Stomach (tissue), 9 donors: ENCODE measurements around the gene CACNA1G. TPM values are rescaled to one million over a fixed set of nuclear protein-coding genes. Genes with fewer than 3 reads are reported as not detected.

Experiments
- DNase-seq, 2 donors: peaks; one replicate each; pipeline versions ENCODE4 v3.0.0 to v3.0.0-alpha.2; 2013 to 2019
- H3K27ac ChIP-seq, 5 donors: fragments of 200-600 bp in 4 of 5; sonication (generic) in 4 of 5; one replicate each; pipeline ENCODE4 v1.5.1; 2013 to 2019; ENCODE audit warnings: mild to moderate bottlenecking in 1 of 5, moderate library complexity in 1 of 5
- H3K27me3 ChIP-seq, 3 donors: fragments of 200-600 bp; sonication (generic); one replicate each; pipeline ENCODE4 v1.5.1; 2017 to 2019; ENCODE audit warnings: mixed run types in 1 of 3
- H3K36me3 ChIP-seq, 4 donors: fragments of 200-600 bp; sonication (generic); 1 replicate in 3 of 4; 2 replicates in 1 of 4; pipeline ENCODE4 v1.5.1; 2016 to 2019
- H3K4me1 ChIP-seq, 4 donors: fragments of 200-600 bp; sonication (generic); one replicate each; pipeline ENCODE4 v1.5.1; 2016 to 2019
- H3K4me3 ChIP-seq, 4 donors: fragments of 200-600 bp; sonication (generic) in 3 of 4; one replicate each; pipeline ENCODE4 v1.5.1; 2016 to 2019; ENCODE audit warnings: mild to moderate bottlenecking in 1 of 4
- H3K9me3 ChIP-seq, 4 donors: fragments of 200-600 bp; sonication (generic); one replicate each; pipeline ENCODE4 v1.5.1; 2016 to 2019
- CTCF ChIP-seq, 7 experiments: fragments of 450-650 bp in 4 of 7; fragments of 200-600 bp in 3 of 7; sonication (generic) in 3 of 7; IDR thresholded peaks; one replicate each; pipeline ENCODE4 v1.5.1; 2016 to 2019; ENCODE audit warnings: antibody characterized with exemption in 7 of 7, control low read depth in 2 of 7, mild to moderate bottlenecking in 1 of 7
- EP300 ChIP-seq: sonication (generic); formaldehyde crosslinking; IDR thresholded peaks from one replicate; pipeline ENCODE4 v1.6.1; 2017; ENCODE audit warnings: antibody characterized with exemption
- POLR2A ChIP-seq, 4 donors: fragments of 450-650 bp; IDR thresholded peaks; one replicate each; pipeline ENCODE4 v1.6.1; 2016; ENCODE audit warnings: antibody characterized with exemption in 4 of 4, control low read depth in 2 of 4, mild to moderate bottlenecking in 1 of 4, moderate library complexity in 1 of 4
- POLR2AphosphoS5 ChIP-seq, 3 donors: sonication (generic); formaldehyde crosslinking; IDR thresholded peaks; one replicate each; pipeline ENCODE4 v1.6.1; 2016; ENCODE audit warnings: antibody characterized with exemption in 3 of 3
- WGBS, 5 donors: extraction: QIAGEN DNeasy Blood & Tissue Kit in 3 of 5; methylation state at CpG; one replicate each; pipeline versions ENCODE4 v1.1.5 to v1.1.7; 2013 to 2018; 5-methylcytosine and 5-hydroxymethylcytosine counted together
- intact Hi-C: fragments of 100-400 bp; cut with DNase I; formaldehyde crosslinking; loops from one replicate; pipeline ENCODE4 v1.15.1; 2023; ENCODE audit warnings: low total_unique reads
- polyA plus RNA-seq, 3 donors: library from polyadenylated mRNA; stranded (reverse); fragments of 200-250 nt; gene quantifications; one replicate each; pipeline ENCODE4 v1.2.3, GENCODE V29; 2013
- total RNA-seq, 5 donors: library from RNA; depleted of rRNA; stranded (reverse); fragments of >200 nt; gene quantifications; one replicate each; pipeline versions ENCODE4 v1.1.0 to v1.2.3, GENCODE V29; 2014 to 2016
- donor health status: healthy with polysubstance abuse.
- donor health status: Bipolar disorder and iron deficiency.
- donor health status: healthy.

CACNA1G gene
- total and polyA plus RNA-seq, 8 donors: 0.06 to 3.7 (median 1.1) TPM; not detected in 4

DNA sequence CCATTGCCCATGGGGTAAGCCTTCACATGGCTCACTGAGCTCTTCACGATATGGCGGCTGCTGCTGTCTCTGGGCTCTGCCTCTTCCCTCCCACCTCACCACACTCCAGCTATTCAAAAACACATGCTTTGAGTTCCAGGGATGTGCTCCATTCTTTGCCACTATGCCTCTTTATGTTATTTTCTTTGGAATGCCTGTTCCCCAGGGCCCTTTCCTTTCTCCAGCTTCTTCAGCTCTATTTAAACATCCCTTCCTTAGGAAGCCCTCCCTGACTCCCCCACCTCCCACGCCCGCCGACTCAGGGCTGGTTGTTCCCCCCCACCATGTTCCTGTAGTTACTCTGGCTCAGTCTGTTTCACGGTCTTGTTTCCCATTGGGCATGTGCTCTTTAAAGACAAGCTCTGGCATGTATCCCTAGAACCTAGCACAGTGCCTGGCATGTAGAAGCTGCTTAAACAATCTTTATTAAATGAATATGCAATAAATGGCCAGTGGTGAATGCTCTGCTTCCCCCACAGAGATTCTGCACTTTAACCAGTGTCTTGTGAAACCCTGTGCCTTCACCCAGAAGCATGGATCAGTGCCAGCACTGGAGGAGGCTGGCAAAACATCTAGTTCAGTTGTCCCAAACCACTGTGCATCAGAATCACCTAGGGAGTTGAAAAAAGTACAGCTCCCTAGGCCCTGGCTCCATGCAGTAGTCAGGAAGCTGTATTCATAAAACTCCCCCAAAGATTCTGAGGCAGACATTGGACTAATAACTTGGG is 45.4 kb upstream of the CACNA1G start:
- DNase-seq: no peak
- Histone ChIP-seq H3K4me3 (no peak overlapping the region), H3K36me3 (no peaks in the 10 kb centered on the region), H3K27ac (no peak overlapping the region), H3K9me3 (no peaks in the 10 kb centered on the region), H3K27me3 (no peaks in the 10 kb centered on the region), H3K4me1 (peaks cover 0 to 29% (median 9%) of the 10 kb centered on the region in 4 donors)
- no peak for TF ChIP-seq POLR2AphosphoS5 (IDR thresholded peaks at IDR 0.05)
- no peak for TF ChIP-seq POLR2A (IDR thresholded peaks at IDR 0.05)
- no peak for TF ChIP-seq CTCF (IDR thresholded peaks at IDR 0.05)
- no peak for TF ChIP-seq EP300
- intact Hi-C loops: no loop called here
- WGBS, 5 donors: 75 to 90% (median 85%) methylated on average over 6 of the region's 6 CpGs

DNA sequence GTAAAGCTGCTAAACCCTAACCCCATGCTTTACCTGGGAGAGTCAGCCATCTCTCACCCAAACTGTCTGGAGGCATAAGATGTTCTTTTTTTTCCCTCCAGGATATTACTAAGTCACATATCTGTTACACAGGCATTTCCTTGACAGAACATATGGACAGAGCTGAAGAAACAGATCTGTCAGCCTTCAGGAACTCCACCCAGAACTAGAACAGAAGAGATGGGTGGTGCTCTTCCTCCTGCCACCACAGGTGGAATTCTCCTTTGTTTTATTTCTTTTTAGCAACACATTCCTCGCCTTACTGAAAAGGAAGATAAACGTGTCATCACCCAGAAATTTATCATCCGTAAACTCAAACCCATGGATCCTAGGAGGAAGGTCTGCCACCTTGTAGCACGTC is 43.5 kb upstream of the CACNA1G start:
- DNase-seq: no peak
- Histone ChIP-seq H3K9me3 (no peaks in the 10 kb centered on the region), H3K4me1 (peaks cover 0 to 16% (median 9%) of the 10 kb centered on the region in 4 donors), H3K27me3 (no peaks in the 10 kb centered on the region), H3K4me3 (no peak overlapping the region), H3K27ac (no peak overlapping the region), H3K36me3 (no peaks in the 10 kb centered on the region)
- 82 to 91% (median 85%) methylated on average over 4 of the region's 4 CpGs for WGBS, 5 donors
- TF ChIP-seq POLR2A (IDR thresholded peaks at IDR 0.05) (no peak), POLR2AphosphoS5 (IDR thresholded peaks at IDR 0.05) (no peak), CTCF (IDR thresholded peaks at IDR 0.05) (no peak), EP300 (no peak)
- intact Hi-C loops: no loop called here

- no peaks in the 10 kb centered on the region for H3K27me3 ChIP-seq
- TF ChIP-seq POLR2A (IDR thresholded peaks at IDR 0.05) (no peak), POLR2AphosphoS5 (IDR thresholded peaks at IDR 0.05) (no peak), CTCF (IDR thresholded peaks at IDR 0.05) (no peak), EP300 (no peak)
- DNase-seq: no peak
- H3K27ac ChIP-seq: peak overlapping the region in 1 of 5 donors; percentile 57
- H3K4me3 ChIP-seq: no peak overlapping the region
- intact Hi-C loops: no loop called here
- WGBS, 5 donors: 73 to 85% (median 81%) methylated on average over 8 of the region's 8 CpGs
- H3K4me1 ChIP-seq: peaks cover 0 to 16% (median 9%) of the 10 kb centered on the region in 4 donors
- H3K36me3 ChIP-seq: no peaks in the 10 kb centered on the region
- H3K9me3 ChIP-seq: no peaks in the 10 kb centered on the region
Measured at GRCh38 chr17:50517504-50518383, 42.8 kb upstream of the CACNA1G start.

DNA sequence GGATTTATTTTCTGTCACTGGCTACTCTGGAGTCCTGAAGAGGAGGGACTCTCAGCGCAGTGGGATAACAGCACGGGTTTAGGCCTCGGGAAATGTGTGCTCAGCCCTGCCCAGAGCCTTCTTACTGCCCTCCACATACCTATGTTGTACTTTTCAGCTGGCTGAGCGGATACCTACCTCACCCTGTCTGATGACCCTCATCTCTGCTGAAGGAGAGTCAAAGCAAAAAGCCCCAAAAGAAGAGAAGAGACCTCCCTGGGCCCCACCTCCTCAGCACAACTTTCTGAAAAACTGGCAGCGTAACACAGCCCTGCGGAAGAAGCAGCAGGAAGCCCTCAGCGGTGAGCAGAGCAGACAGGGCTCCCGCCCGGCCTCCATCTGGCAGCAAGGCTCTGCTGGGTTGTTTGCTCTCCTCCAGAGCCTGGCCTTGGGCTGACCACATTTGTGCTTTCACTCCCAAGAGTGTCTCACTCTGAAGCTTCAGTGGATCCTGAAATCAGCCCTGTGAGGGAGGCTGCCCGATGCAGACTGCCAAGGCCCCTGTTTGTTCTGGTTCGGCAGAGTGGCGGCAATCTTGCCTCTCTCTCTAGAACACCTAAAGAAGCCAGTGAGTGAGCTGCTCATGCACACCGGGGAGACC is 42.0 kb upstream of the CACNA1G start:
- H3K4me3 ChIP-seq: no peak overlapping the region
- intact Hi-C loops: no loop called here
- peak overlapping the region in 3 of 5 donors; percentile 33 to 57 (median 43) for H3K27ac ChIP-seq
- H3K27me3 ChIP-seq: no peaks in the 10 kb centered on the region
- WGBS, 5 donors: 34 to 65% (median 60%) methylated on average over 13 of the region's 13 CpGs
- no peaks in the 10 kb centered on the region for H3K9me3 ChIP-seq
- H3K4me1 ChIP-seq: peaks cover 0 to 14% (median 8%) of the 10 kb centered on the region in 4 donors
- no peaks in the 10 kb centered on the region for H3K36me3 ChIP-seq
- no peak for TF ChIP-seq POLR2A (IDR thresholded peaks at IDR 0.05)
- TF ChIP-seq CTCF (IDR thresholded peaks at IDR 0.05): no peak
- no peak for TF ChIP-seq EP300
- no peak for TF ChIP-seq POLR2AphosphoS5 (IDR thresholded peaks at IDR 0.05)
- DNase-seq: peak in 1 of 2 donors; percentile 79
